IMR-90 (cell line): ENCODE data around the gene WNK4.

Source experiments
- BHLHE40 ChIP-seq: fragments of 150-350 bp; IDR thresholded peaks from 2 replicates; pipeline ENCODE4 v1.6.1; 2016; ENCODE audit warnings: mild to moderate bottlenecking, low read depth, low read length
- CEBPB ChIP-seq: IDR thresholded peaks from 2 replicates; pipeline ENCODE4 v1.6.1; 2012; ENCODE audit warnings: low read depth, low read length, improper control_type of control experiment
- CHD1 ChIP-seq: IDR thresholded peaks from 2 replicates; pipeline ENCODE4 v1.6.1; 2012; ENCODE audit warnings: low read depth, low read length, improper control_type of control experiment
- FOS ChIP-seq: fragments of 150-350 bp; IDR thresholded peaks from 2 replicates; pipeline ENCODE4 v1.6.1; 2016; ENCODE audit warnings: low read depth, low read length
- MAFK ChIP-seq: IDR thresholded peaks from 2 replicates; pipeline ENCODE4 v1.6.1; 2012; ENCODE audit warnings: low read depth, low read length, improper control_type of control experiment
- MAZ ChIP-seq: IDR thresholded peaks from 2 replicates; pipeline ENCODE4 v1.6.1; 2012; ENCODE audit warnings: low read depth, mild to moderate bottlenecking, low read length, improper control_type of control experiment, moderate library complexity, borderline replicate concordance
- MXI1 ChIP-seq: IDR thresholded peaks from 2 replicates; pipeline ENCODE4 v1.6.1; 2012; ENCODE audit warnings: low read depth, mild to moderate bottlenecking, low read length, moderate library complexity, borderline replicate concordance
- POLR2A ChIP-seq: IDR thresholded peaks from 2 replicates; pipeline ENCODE4 v1.6.1; 2012; ENCODE audit warnings: mild to moderate bottlenecking, low read depth, low read length
- RAD21 ChIP-seq: IDR thresholded peaks from 2 replicates; pipeline ENCODE4 v1.6.1; 2012; ENCODE audit warnings: low read length, improper control_type of control experiment
- RCOR1 ChIP-seq: IDR thresholded peaks from 2 replicates; pipeline ENCODE4 v1.6.1; 2012; ENCODE audit warnings: mild to moderate bottlenecking, low read length, improper control_type of control experiment; ENCODE audit not compliant: insufficient replicate concordance
- RFX5 ChIP-seq: IDR thresholded peaks from 2 replicates; pipeline ENCODE4 v1.8.0; 2012; ENCODE audit warnings: low read depth, mild to moderate bottlenecking, low read length, moderate library complexity
- TF ChIP-seq, protein P1 (sequence below): conservative IDR thresholded peaks from 2 replicates; pipeline ENCODE4 v1.5.1; 2012; ENCODE audit warnings: mild to moderate bottlenecking, low read depth, low read length, improper control_type of control experiment

- TF ChIP-seq, protein P1, sequence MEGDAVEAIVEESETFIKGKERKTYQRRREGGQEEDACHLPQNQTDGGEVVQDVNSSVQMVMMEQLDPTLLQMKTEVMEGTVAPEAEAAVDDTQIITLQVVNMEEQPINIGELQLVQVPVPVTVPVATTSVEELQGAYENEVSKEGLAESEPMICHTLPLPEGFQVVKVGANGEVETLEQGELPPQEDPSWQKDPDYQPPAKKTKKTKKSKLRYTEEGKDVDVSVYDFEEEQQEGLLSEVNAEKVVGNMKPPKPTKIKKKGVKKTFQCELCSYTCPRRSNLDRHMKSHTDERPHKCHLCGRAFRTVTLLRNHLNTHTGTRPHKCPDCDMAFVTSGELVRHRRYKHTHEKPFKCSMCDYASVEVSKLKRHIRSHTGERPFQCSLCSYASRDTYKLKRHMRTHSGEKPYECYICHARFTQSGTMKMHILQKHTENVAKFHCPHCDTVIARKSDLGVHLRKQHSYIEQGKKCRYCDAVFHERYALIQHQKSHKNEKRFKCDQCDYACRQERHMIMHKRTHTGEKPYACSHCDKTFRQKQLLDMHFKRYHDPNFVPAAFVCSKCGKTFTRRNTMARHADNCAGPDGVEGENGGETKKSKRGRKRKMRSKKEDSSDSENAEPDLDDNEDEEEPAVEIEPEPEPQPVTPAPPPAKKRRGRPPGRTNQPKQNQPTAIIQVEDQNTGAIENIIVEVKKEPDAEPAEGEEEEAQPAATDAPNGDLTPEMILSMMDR: no peak
- TF ChIP-seq CHD1 (no peak), RCOR1 (no peak), RFX5 (no peak), MXI1 (no peak), POLR2A (no peak), BHLHE40 (no peak), RAD21 (no peak), MAFK (no peak), CEBPB (no peak), MAZ (no peak), FOS (no peak)
These were observed 15.1 kb downstream of the WNK4 start for GRCh38 chr17:42795465-42795864.
